Brain microvascular endothelial cell (primary cell): ENCODE data around the gene ZMYND11.

Experiments
- DNase-seq: peaks from one replicate; pipeline ENCODE4 v3.0.0-alpha.2; 2020
- H3K27ac ChIP-seq: fragments of 250-450 bp; sonication (Bioruptor Pico); 2 replicates; pipeline ENCODE4 v1.5.1; 2020; ENCODE audit warnings: mild to moderate bottlenecking, moderate library complexity
- H3K27me3 ChIP-seq: fragments of 250-450 bp; sonication (Bioruptor Pico); replicated peaks from 2 replicates; pipeline ENCODE4 v1.5.1; 2020; ENCODE audit warnings: mild to moderate bottlenecking
- H3K36me3 ChIP-seq: fragments of 250-450 bp; sonication (Bioruptor Pico); replicated peaks from 2 replicates; pipeline ENCODE4 v1.5.1; 2020; ENCODE audit warnings: mild to moderate bottlenecking
- H3K4me3 ChIP-seq: 2 replicates; pipeline ENCODE4 v1.5.1; 2011; ENCODE audit warnings: low read depth, mild to moderate bottlenecking, control low read depth, low read length, moderate library complexity
- in situ Hi-C: cut with HindIII; loops from 2 replicates; pipeline ENCODE4 v1.10.0; 2017; ENCODE audit warnings: low sequenced_read_pairs, low pct_ligation_motif_present
- TF ChIP-seq, protein P1 (sequence below): IDR thresholded peaks from 2 replicates; pipeline ENCODE4 v1.5.1; 2011; ENCODE audit warnings: low read depth, mild to moderate bottlenecking, moderate library complexity, low read length, control low read depth, inconsistent platforms; ENCODE audit errors: missing control alignments

Gene ZMYND11

DNA sequence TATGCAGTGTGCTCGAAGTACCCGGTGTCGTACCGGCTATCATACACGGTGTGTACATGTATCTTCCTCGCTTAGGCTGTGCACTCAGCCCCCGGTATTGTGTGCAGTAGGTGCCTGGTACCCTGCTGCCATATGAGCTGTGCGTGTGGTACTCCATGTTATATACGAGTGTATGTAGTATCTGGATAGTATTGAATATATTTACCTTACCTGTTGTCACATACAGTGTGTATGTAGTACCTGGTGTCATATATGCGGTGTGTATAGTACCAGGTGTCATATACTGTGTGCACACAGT is 1.2 kb downstream of the ZMYND11 start:
- Histone ChIP-seq H3K27me3 (no peaks in the 10 kb centered on the region), H3K4me3 (peak overlapping the region; percentile 67), H3K36me3 (no peaks in the 10 kb centered on the region), H3K27ac (no peak overlapping the region)
- DNase-seq, result no peak
- in situ Hi-C loops, result no loop called here
- TF ChIP-seq, protein P1, sequence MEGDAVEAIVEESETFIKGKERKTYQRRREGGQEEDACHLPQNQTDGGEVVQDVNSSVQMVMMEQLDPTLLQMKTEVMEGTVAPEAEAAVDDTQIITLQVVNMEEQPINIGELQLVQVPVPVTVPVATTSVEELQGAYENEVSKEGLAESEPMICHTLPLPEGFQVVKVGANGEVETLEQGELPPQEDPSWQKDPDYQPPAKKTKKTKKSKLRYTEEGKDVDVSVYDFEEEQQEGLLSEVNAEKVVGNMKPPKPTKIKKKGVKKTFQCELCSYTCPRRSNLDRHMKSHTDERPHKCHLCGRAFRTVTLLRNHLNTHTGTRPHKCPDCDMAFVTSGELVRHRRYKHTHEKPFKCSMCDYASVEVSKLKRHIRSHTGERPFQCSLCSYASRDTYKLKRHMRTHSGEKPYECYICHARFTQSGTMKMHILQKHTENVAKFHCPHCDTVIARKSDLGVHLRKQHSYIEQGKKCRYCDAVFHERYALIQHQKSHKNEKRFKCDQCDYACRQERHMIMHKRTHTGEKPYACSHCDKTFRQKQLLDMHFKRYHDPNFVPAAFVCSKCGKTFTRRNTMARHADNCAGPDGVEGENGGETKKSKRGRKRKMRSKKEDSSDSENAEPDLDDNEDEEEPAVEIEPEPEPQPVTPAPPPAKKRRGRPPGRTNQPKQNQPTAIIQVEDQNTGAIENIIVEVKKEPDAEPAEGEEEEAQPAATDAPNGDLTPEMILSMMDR, result no peak

DNA sequence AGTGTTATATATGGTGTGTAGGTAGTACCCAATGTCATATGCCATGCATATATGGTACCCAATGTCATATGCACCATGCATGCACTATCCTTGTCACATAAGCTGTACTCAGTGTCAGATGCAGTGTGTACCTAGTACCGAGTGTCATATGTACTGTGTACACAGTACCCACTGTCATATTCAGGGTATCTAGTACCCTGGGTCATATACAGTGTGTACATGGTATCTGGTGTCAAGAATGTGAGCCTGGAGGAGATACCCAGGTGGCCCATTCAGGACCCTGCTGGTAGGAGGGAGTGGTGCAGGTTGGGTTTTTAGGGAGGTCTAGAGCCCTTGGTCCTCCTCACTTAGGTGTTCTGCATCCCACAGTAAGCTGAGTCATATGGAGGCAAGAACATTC is 1.8 kb downstream of the ZMYND11 start:
- H3K4me3 ChIP-seq, result no peak overlapping the region
- peak; percentile 7 for DNase-seq
- H3K27ac ChIP-seq, result peak overlapping the region; percentile 41

DNA sequence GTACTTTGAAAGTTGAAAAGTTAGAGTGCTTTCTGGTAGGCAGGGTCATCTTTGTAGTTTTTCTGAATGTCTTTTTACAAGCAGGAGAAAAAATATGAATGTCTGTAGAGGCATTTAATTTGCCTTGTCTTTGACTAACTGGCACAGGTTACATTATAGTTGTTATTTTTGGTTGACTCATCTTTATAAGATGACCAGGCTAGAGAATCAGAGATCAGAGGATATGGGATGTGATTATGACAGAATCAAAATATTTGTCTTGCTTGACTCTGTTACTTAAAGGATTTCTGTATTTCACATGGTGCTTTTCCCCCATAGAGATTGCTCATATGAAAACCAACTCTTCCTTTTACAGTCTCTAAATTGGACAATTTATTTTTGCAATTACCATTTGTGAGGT is 2.4 kb downstream of the ZMYND11 start:
- in situ Hi-C loops, result no loop called here
- H3K36me3 ChIP-seq, result no peaks in the 10 kb centered on the region
- peak overlapping the region; percentile 41 for H3K27ac ChIP-seq
- H3K4me3 ChIP-seq, result no peak overlapping the region
- TF ChIP-seq, protein P1, result no peak
- no peaks in the 10 kb centered on the region for H3K27me3 ChIP-seq
- DNase-seq, result no peak

More for the DNA sequence above, 1.8 kb downstream of the ZMYND11 start:
- in situ Hi-C loops, result no loop called here
- TF ChIP-seq, protein P1, result peak; percentile 71
- no peaks in the 10 kb centered on the region for H3K36me3 ChIP-seq
- no peaks in the 10 kb centered on the region for H3K27me3 ChIP-seq

DNA sequence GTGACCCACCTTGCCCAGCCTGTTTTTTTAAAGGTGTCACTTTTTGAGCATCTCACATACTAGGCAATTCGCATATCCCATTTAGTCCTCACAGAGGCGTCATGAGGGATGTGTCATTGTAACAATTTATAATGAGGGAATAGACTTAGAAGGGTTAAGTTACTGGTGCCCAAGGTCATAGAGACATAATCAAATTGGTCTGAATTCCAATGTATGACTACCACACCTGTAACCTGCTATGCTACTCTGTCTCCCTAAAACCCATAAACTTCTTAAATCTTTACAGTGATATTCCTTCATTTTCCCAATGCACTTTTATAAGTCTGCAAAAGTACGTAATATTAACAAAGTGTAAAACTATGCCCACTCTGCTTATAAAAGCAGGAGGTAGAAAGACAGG is 7.1 kb downstream of the ZMYND11 start:
- in situ Hi-C loops, result no loop called here
- no peak for DNase-seq
- TF ChIP-seq, protein P1, result no peak
- no peak overlapping the region for H3K27ac ChIP-seq
- no peaks in the 10 kb centered on the region for H3K36me3 ChIP-seq
- H3K27me3 ChIP-seq, result no peaks in the 10 kb centered on the region
- no peak overlapping the region for H3K4me3 ChIP-seq

DNA sequence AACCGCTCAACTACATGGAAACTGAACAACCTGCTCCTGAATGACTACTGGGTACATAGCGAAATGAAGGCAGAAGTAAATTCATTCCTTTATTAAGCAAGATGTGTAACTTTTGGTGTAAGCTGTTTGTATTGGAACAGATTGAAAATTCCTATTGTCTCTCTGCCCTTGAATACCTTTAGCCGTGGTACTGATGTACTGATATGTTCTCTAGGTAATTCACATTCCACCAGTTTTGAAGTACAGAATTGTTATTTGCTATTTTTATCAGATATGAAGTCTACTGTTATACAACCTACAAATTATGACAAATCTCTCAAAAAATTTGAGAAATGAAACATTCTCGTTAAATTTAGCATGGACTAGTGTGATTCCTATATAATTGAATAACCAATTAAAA is 17.7 kb downstream of the ZMYND11 start:
- no peaks in the 10 kb centered on the region for H3K27me3 ChIP-seq
- no peak overlapping the region for H3K4me3 ChIP-seq
- in situ Hi-C loops, result no loop called here
- DNase-seq, result no peak
- TF ChIP-seq, protein P1, result no peak
- H3K27ac ChIP-seq, result no peak overlapping the region
- H3K36me3 ChIP-seq, result no peaks in the 10 kb centered on the region

DNA sequence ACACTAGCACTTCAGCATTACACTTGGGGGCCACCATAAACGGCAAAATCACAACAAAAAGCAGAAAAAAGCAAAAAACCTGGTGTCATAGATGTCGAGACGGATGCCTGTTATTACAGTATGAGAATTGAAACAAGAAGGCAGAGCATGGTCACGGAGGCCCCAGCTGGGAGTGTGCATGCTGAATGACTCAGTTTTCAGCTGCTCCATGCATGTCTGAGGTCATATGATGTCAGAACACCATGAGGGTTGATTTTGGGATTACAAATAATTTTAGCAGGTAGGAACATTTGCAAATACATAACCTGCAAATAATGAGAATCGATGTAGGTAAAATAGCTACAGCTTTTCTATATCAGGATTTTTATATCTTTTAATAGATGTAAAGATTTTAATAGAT is 19.1 kb downstream of the ZMYND11 start:
- no peaks in the 10 kb centered on the region for H3K36me3 ChIP-seq
- no peak overlapping the region for H3K4me3 ChIP-seq
- TF ChIP-seq, protein P1, result no peak
- H3K27ac ChIP-seq, result peak overlapping the region; percentile 35
- peak; percentile 84 for DNase-seq
- in situ Hi-C loops, result no loop called here
- H3K27me3 ChIP-seq, result no peaks in the 10 kb centered on the region
